Cardiac fibroblast (primary cell): ENCODE measurements around the gene CCP110.

Experiments used
- DNase-seq, 2 donors: peaks; one replicate each; pipeline versions ENCODE4 v3.0.0 to v3.0.0-alpha.2; 2010; ENCODE audit warnings: low read depth in 2 of 2
- H3K4me3 ChIP-seq, 2 donors: replicated peaks in 1 of 2; 1 replicate in 1 of 2; 2 replicates in 1 of 2; pipeline ENCODE4 v1.5.1; 2011; ENCODE audit warnings: low read depth in 2 of 2, low read length in 2 of 2, mild to moderate bottlenecking in 2 of 2, moderate library complexity in 1 of 2
- TF ChIP-seq, protein P1 (sequence below): IDR thresholded peaks from one replicate; pipeline ENCODE4 v1.5.1; 2011; ENCODE audit warnings: low read depth, mild to moderate bottlenecking, low read length, inconsistent platforms

The CCP110 gene

DNA sequence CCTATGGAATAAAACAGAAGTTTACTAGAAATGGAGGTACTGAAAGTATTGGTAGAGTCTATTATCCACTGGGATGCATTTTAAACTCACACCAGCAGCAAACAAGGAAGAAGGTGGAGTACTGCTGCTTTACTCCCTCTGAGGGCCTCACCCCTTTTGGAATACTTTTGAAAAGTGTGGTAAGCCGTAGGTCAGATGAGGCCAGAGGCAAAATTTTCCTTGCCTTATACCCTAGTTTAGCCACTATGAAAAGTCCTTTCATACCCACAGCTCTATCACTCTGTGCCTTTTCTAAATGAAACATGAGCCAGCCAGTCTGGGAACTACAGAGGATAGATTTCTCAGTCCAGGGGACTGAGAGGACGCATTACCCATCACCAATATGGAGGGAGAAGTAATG, 15.9 kb upstream of the CCP110 start:
- no peak for DNase-seq
- H3K4me3 ChIP-seq = no peak overlapping the region
- TF ChIP-seq, protein P1, sequence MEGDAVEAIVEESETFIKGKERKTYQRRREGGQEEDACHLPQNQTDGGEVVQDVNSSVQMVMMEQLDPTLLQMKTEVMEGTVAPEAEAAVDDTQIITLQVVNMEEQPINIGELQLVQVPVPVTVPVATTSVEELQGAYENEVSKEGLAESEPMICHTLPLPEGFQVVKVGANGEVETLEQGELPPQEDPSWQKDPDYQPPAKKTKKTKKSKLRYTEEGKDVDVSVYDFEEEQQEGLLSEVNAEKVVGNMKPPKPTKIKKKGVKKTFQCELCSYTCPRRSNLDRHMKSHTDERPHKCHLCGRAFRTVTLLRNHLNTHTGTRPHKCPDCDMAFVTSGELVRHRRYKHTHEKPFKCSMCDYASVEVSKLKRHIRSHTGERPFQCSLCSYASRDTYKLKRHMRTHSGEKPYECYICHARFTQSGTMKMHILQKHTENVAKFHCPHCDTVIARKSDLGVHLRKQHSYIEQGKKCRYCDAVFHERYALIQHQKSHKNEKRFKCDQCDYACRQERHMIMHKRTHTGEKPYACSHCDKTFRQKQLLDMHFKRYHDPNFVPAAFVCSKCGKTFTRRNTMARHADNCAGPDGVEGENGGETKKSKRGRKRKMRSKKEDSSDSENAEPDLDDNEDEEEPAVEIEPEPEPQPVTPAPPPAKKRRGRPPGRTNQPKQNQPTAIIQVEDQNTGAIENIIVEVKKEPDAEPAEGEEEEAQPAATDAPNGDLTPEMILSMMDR = no peak

DNA sequence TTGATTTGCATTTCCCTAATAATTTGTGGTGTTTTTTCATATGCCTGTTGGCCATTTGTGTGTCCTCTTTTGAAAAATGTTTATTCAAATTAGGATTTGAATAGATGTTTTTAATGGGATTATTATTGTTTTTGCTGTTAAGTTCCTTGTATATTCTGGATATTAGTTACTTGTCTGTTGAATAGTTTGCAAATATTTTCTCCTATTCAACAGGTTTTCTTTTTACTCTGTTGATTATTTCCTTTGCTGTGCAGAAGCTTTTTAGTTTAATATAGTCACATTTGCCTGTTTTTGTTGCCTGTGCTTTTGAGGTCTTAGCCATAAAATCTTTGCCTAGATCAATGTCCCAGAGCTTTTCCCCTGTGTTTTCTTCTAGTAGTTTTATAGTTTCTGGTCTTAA, 11.4 kb upstream of the CCP110 start:
- no peak for DNase-seq
- TF ChIP-seq, protein P1 = no peak
- H3K4me3 ChIP-seq = no peak overlapping the region

DNA sequence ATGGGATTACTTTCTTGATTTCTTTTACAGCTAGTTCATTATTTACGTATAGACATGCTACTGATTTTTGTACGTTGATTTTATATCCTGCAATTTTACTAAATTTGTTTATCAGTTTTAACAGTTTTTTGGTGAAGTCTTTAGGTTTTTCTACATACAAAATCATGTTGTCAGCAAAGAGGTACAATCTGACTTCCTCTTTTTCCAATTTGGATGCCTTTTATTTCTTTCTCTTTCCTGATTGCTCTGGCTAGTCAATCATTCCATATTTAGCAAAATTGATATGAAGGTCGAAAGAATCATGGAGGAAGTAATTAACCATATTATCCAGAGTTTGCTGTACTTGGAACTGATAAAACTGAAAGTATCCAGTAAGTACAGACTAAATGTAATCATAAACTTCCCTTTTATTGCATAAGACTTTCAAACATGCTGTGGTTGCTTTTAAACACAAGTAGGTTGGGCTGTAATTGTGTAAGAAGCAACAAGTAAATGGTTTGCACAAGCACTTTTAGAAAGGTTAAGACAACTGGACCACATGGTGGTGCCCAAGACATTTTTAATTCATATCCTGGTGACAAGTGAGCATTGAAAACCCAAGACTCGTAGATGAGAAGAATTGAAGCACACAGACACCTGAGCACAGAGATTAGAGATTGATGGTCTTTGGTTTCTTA, 10.2 kb upstream of the CCP110 start:
- no peak overlapping the region for H3K4me3 ChIP-seq
- TF ChIP-seq, protein P1 = no peak
- peak in 1 of 2 donors; percentile 10 for DNase-seq

DNA sequence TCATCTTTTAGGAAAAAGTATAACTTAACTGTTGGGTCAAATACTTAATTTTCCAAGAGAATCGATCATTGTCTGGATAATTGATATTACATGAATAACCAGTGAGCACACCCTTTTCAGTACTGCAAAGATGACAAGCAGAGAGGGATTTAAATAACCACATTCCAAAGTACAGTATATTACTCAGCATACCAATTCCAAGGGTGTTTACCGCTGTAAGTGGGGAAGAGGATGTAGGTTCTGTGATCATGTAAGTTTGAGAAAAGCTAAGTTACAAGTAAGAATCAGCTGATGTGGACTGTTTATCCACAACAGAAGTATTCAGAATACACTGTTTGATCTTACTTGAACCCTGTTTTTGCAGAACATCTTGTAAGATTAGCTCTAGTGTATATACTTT, 8.0 kb upstream of the CCP110 start:
- no peak for DNase-seq
- TF ChIP-seq, protein P1 = no peak
- H3K4me3 ChIP-seq = no peak overlapping the region

DNA sequence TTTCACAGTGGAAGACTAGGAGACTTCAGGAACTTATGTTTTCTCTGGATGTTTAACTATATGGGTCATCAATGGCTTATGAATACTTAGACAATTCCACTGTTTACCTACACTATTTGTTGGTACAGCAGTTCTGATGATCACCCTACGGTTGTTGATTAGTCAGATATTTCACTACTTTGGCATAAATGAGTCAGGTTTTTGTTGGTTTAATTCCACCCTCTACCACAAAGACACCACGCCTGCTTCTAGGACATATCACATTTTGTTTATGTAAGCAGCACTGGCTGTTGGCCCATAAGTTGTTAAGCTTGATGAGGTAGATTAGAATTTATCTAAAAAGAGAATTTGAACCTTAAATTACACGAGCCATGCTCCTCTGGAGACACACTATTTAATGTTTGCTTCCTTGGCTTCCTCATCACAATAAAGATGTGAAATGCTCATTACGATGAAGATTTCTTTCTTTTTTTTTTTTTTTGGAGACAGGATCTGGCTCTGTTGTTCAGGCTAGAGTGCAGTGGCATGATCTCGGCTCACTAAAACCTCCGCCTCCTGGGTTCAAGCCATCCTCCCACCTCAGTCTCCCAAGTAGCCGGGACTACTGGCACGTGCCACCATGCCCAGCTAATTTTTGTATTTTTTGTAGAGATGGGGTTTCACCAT, 6.2 kb upstream of the CCP110 start:
- TF ChIP-seq, protein P1 = no peak
- no peak overlapping the region for H3K4me3 ChIP-seq
- DNase-seq = peak in 1 of 2 donors; percentile 72

DNA sequence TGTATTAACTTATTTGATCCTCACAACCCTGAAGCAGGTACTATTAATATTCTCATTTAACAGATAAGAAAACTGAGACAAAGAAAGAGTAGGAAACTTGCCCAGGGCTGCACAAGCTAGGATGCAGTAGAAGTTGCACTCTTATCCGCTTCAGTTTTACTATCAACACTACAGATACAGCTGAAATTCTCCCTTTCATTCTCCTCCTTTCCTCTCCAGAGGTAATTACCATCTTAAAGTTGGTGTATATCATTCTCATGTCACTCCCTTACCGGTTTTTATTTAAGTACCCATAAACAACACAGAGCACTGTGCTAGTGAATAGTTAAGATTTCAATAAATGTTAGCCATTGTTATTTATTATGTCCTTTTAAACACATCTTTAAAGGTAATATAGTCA, 5.4 kb upstream of the CCP110 start:
- TF ChIP-seq, protein P1 = no peak
- DNase-seq = no peak
- H3K4me3 ChIP-seq = no peak overlapping the region
